SK-N-SH treated with all-trans-retinoic acid at 6 μM for 48 hours (cell line): Measurements from ENCODE around the gene G6PC1.
"Not testable (repeated sequence)": the region's sequence is repeated elsewhere in the genome, so short reads cannot be mapped to it uniquely, and the experiment has no call there.

ENCODE experiments used
- ATAC-seq: fragments of 200-7000 bp; cut with Tn5 transposase; 3 replicates; pipeline ENCODE4 v1.9.1; 2020; ENCODE audit warnings: mild to moderate bottlenecking, moderate library complexity
- ARNTL ChIP-seq: fragments of 450-650 bp; formaldehyde crosslinking; IDR thresholded peaks from 2 replicates; pipeline ENCODE4 v1.5.0; 2020; ENCODE audit warnings: low read depth, mild to moderate bottlenecking, moderate library complexity, borderline replicate concordance
- BACH2 ChIP-seq: fragments of 250-450 bp; sonication (Bioruptor Pico); IDR thresholded peaks from 2 replicates; pipeline ENCODE4 v1.9.0; 2021; ENCODE audit warnings: mild to moderate bottlenecking, borderline replicate concordance
- CREB5 ChIP-seq: fragments of 250-450 bp; sonication (Bioruptor Pico); IDR thresholded peaks from 2 replicates; pipeline ENCODE4 v1.5.1; 2020; ENCODE audit warnings: low read depth, mild to moderate bottlenecking, moderate library complexity
- CSDC2 ChIP-seq: fragments of 250-450 bp; sonication (Bioruptor Pico); IDR thresholded peaks from 2 replicates; pipeline ENCODE4 v1.5.0; 2020; ENCODE audit warnings: mild to moderate bottlenecking, moderate library complexity
- CSRNP3 ChIP-seq: fragments of 250-450 bp; sonication (Bioruptor Pico); IDR thresholded peaks from 2 replicates; pipeline ENCODE4 v1.5.1; 2021; ENCODE audit warnings: mild to moderate bottlenecking, moderate library complexity
- ESRRG ChIP-seq: fragments of 250-450 bp; sonication (Bioruptor Pico); IDR thresholded peaks from 2 replicates; pipeline ENCODE4 v1.6.1; 2021; ENCODE audit warnings: mild to moderate bottlenecking
- GLIS3 ChIP-seq: fragments of 250-450 bp; sonication (Bioruptor Pico); IDR thresholded peaks from 2 replicates; pipeline ENCODE4 v1.5.0; 2020; ENCODE audit warnings: mild to moderate bottlenecking, moderate library complexity
- ISL1 ChIP-seq: fragments of 250-450 bp; sonication (Bioruptor Pico); IDR thresholded peaks from 2 replicates; pipeline ENCODE4 v2.1.2; 2022; ENCODE audit warnings: mild to moderate bottlenecking, moderate library complexity
- OSR1 ChIP-seq: fragments of 250-450 bp; sonication (Bioruptor Pico); IDR thresholded peaks from 2 replicates; pipeline ENCODE4 v1.8.0; 2022; ENCODE audit warnings: moderate library complexity, mild to moderate bottlenecking, inconsistent platforms
- POU6F1 ChIP-seq: fragments of 250-450 bp; sonication (Bioruptor Pico); IDR thresholded peaks from 2 replicates; pipeline ENCODE4 v1.8.0; 2021; ENCODE audit warnings: low read depth, mild to moderate bottlenecking, moderate library complexity, borderline replicate concordance
- PPARA ChIP-seq: fragments of 250-450 bp; sonication (Bioruptor Pico); IDR thresholded peaks from 2 replicates; pipeline ENCODE4 v1.5.0; 2020; ENCODE audit warnings: mild to moderate bottlenecking, borderline replicate concordance
- RARB ChIP-seq: fragments of 250-450 bp; sonication (Bioruptor Pico); IDR thresholded peaks from 2 replicates; pipeline ENCODE4 v1.8.0; 2021; ENCODE audit warnings: mild to moderate bottlenecking, moderate library complexity
- SNAI2 ChIP-seq: fragments of 250-450 bp; sonication (Bioruptor Pico); IDR thresholded peaks from 2 replicates; pipeline ENCODE4 v1.5.0; 2020; ENCODE audit warnings: mild to moderate bottlenecking, moderate library complexity
- TCF4 ChIP-seq: fragments of 250-450 bp; sonication (Bioruptor Pico); IDR thresholded peaks from 2 replicates; pipeline ENCODE4 v1.8.0; 2021; ENCODE audit warnings: mild to moderate bottlenecking, moderate library complexity, borderline replicate concordance
- TOX ChIP-seq: fragments of 250-450 bp; sonication (Bioruptor Pico); IDR thresholded peaks from 2 replicates; pipeline ENCODE4 v1.8.0; 2021; ENCODE audit warnings: mild to moderate bottlenecking, moderate library complexity, borderline replicate concordance
- TSHZ2 ChIP-seq: fragments of 250-450 bp; sonication (Bioruptor Pico); IDR thresholded peaks from 2 replicates; pipeline ENCODE4 v1.5.0; 2020; ENCODE audit warnings: mild to moderate bottlenecking, moderate library complexity
- ZFP3 ChIP-seq: fragments of 250-450 bp; sonication (Bioruptor Pico); IDR thresholded peaks from 2 replicates; pipeline ENCODE4 v1.5.0; 2020; ENCODE audit warnings: mild to moderate bottlenecking, moderate library complexity
- ZFP30 ChIP-seq: fragments of 450-650 bp; formaldehyde crosslinking; IDR thresholded peaks from 2 replicates; pipeline ENCODE4 v1.5.0; 2022; ENCODE audit warnings: mild to moderate bottlenecking, moderate library complexity
- ZNF70 ChIP-seq: fragments of 450-650 bp; formaldehyde crosslinking; IDR thresholded peaks from 2 replicates; pipeline ENCODE4 v1.5.0; 2020; ENCODE audit warnings: mild to moderate bottlenecking, moderate library complexity
- ZNF8 ChIP-seq: fragments of 450-650 bp; formaldehyde crosslinking; IDR thresholded peaks from 2 replicates; pipeline ENCODE4 v1.5.0; 2020; ENCODE audit warnings: mild to moderate bottlenecking, moderate library complexity
- TF ChIP-seq, protein P1 (sequence below): fragments of 250-450 bp; sonication (Bioruptor Pico); IDR thresholded peaks from 2 replicates; pipeline ENCODE4 v1.8.0; 2020; ENCODE audit warnings: mild to moderate bottlenecking, moderate library complexity, borderline replicate concordance

G6PC1 gene

DNA sequence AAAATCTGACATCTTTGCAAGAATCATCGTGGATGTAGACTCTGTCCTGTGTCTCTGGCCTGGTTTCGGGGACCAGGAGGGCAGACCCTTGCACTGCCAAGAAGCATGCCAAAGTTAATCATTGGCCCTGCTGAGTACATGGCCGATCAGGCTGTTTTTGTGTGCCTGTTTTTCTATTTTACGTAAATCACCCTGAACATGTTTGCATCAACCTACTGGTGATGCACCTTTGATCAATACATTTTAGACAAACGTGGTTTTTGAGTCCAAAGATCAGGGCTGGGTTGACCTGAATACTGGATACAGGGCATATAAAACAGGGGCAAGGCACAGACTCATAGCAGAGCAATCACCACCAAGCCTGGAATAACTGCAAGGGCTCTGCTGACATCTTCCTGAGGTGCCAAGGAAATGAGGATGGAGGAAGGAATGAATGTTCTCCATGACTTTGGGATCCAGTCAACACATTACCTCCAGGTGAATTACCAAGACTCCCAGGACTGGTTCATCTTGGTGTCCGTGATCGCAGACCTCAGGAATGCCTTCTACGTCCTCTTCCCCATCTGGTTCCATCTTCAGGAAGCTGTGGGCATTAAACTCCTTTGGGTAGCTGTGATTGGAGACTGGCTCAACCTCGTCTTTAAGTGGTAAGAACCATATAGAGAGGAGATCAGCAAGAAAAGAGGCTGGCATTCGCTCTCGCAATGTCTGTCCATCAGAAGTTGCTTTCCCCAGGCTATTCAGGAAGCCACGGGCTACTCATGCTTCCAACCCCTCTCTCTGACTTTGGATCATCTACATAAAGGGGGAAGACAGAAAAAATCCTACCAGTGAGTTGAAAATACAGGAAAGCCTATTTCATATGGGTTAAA is at the start of gene G6PC1:
Gene G6PC1, plus strand, starts transcription at position 340 of the 872 bp plus-strand sequence. Its CDS starts 78 bp downstream, at position 418.
- no peak for ATAC-seq
- TF ChIP-seq CSDC2 (CRISPR knock-in tag) (no peak), SNAI2 (CRISPR knock-in tag) (no peak), TOX (no peak), PPARA (CRISPR knock-in tag) (no peak), ISL1 (CRISPR knock-in tag) (no peak), TSHZ2 (CRISPR knock-in tag) (no peak), CSRNP3 (CRISPR knock-in tag) (no peak), RARB (CRISPR knock-in tag) (no peak), CREB5 (CRISPR knock-in tag) (no peak), TCF4 (CRISPR knock-in tag) (no peak), ZNF8 (CRISPR knock-in tag) (no peak), GLIS3 (CRISPR knock-in tag) (no peak), ARNTL (CRISPR knock-in tag) (no peak), OSR1 (CRISPR knock-in tag) (no peak), ZFP30 (CRISPR knock-in tag) (no peak), BACH2 (CRISPR knock-in tag) (no peak), ESRRG (CRISPR knock-in tag) (no peak)
- TF ChIP-seq, protein P1, sequence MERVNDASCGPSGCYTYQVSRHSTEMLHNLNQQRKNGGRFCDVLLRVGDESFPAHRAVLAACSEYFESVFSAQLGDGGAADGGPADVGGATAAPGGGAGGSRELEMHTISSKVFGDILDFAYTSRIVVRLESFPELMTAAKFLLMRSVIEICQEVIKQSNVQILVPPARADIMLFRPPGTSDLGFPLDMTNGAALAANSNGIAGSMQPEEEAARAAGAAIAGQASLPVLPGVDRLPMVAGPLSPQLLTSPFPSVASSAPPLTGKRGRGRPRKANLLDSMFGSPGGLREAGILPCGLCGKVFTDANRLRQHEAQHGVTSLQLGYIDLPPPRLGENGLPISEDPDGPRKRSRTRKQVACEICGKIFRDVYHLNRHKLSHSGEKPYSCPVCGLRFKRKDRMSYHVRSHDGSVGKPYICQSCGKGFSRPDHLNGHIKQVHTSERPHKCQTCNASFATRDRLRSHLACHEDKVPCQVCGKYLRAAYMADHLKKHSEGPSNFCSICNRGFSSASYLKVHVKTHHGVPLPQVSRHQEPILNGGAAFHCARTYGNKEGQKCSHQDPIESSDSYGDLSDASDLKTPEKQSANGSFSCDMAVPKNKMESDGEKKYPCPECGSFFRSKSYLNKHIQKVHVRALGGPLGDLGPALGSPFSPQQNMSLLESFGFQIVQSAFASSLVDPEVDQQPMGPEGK, result no peak

GRCh38 chr17:42850954-42851353 is 49.6 kb upstream of the G6PC1 start, which contains the start of gene AOC3:
TSS of gene AOC3 (plus strand) at chr17:42851199. CDS start at chr17:42851344, 145 bp downstream.
- TF ChIP-seq ESRRG (CRISPR knock-in tag) (no peak), ISL1 (CRISPR knock-in tag) (no peak), ARNTL (CRISPR knock-in tag) (no peak), POU6F1 (no peak), ZFP3 (no peak), OSR1 (CRISPR knock-in tag) (no peak), TCF4 (CRISPR knock-in tag) (no peak), CSDC2 (CRISPR knock-in tag) (no peak), ZFP30 (CRISPR knock-in tag) (no peak), RARB (CRISPR knock-in tag) (no peak), SNAI2 (CRISPR knock-in tag) (no peak), ZNF70 (CRISPR knock-in tag) (no peak)
- ATAC-seq, result no peak

DNA sequence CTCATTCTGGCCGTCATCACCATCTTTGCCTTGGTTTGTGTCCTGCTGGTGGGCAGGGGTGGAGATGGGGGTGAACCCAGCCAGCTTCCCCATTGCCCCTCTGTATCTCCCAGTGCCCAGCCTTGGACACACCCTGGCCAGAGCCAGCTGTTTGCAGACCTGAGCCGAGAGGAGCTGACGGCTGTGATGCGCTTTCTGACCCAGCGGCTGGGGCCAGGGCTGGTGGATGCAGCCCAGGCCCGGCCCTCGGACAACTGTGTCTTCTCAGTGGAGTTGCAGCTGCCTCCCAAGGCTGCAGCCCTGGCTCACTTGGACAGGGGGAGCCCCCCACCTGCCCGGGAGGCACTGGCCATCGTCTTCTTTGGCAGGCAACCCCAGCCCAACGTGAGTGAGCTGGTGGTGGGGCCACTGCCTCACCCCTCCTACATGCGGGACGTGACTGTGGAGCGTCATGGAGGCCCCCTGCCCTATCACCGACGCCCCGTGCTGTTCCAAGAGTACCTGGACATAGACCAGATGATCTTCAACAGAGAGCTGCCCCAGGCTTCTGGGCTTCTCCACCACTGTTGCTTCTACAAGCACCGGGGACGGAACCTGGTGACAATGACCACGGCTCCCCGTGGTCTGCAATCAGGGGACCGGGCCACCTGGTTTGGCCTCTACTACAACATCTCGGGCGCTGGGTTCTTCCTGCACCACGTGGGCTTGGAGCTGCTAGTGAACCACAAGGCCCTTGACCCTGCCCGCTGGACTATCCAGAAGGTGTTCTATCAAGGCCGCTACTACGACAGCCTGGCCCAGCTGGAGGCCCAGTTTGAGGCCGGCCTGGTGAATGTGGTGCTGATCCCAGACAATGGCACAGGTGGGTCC is 49.0 kb upstream of the G6PC1 start:
- not testable (repeated sequence) for ATAC-seq
